MM.1S (cell line): ENCODE data around the gene ITSN1.

Experiments used
- EZH2 ChIP-seq: fragments of 300-600 bp; sonication (generic); optimal IDR thresholded peaks from 2 replicates; pipeline ENCODE3; 2017; ENCODE audit warnings: low read depth, mild to moderate bottlenecking, antibody characterized with exemption, low read length, mixed read lengths
- EZH2phosphoT487 ChIP-seq: fragments of 300-600 bp; sonication (generic); IDR thresholded peaks from 2 replicates; pipeline ENCODE4 v1.6.1; 2018; ENCODE audit warnings: antibody characterized with exemption, low read length
- TF ChIP-seq, protein P1 (sequence below): fragments of 300-600 bp; sonication (generic); IDR thresholded peaks from 2 replicates; pipeline ENCODE4 v1.5.1; 2016; ENCODE audit warnings: antibody characterized with exemption, low read length, mixed read lengths

DNA sequence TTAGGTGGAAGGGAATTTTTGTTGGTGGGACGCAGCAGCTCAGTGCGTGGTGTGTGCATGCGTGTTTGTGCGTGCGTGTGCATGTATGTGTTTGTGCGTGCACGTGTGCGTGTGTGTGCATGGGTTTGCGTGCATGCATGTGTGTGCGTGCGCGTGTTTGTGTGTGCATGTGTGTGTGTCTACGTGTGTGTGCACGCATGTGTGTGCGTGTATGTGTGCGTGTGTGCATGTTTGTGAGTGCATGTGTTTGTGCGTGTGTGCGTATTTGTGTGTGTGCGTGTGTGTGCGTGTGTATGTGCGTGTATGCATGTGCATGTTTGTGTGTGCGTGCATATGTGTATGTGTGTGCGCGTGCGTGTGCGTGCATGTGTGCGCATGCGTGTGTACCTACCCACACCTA, 253.1 kb downstream of the ITSN1 start:
- TF ChIP-seq, protein P1, sequence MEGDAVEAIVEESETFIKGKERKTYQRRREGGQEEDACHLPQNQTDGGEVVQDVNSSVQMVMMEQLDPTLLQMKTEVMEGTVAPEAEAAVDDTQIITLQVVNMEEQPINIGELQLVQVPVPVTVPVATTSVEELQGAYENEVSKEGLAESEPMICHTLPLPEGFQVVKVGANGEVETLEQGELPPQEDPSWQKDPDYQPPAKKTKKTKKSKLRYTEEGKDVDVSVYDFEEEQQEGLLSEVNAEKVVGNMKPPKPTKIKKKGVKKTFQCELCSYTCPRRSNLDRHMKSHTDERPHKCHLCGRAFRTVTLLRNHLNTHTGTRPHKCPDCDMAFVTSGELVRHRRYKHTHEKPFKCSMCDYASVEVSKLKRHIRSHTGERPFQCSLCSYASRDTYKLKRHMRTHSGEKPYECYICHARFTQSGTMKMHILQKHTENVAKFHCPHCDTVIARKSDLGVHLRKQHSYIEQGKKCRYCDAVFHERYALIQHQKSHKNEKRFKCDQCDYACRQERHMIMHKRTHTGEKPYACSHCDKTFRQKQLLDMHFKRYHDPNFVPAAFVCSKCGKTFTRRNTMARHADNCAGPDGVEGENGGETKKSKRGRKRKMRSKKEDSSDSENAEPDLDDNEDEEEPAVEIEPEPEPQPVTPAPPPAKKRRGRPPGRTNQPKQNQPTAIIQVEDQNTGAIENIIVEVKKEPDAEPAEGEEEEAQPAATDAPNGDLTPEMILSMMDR = no peak
- TF ChIP-seq EZH2 (no peak), EZH2phosphoT487 (no peak)
